T-helper 1 cell (primary cell): Measurements from ENCODE around the gene NPHP4.
A peak's percentile ranks its signal among the peaks of the same experiment; 100 is the strongest.
"Not testable (repeated sequence)": the region's sequence is repeated elsewhere in the genome, so short reads cannot be mapped to it uniquely, and the experiment has no call there.

Experiments
- DNase-seq, 5 donors: peaks; one replicate each; pipeline ENCODE4 v3.0.0-alpha.2; 2012 to 2020

Gene NPHP4

DNA sequence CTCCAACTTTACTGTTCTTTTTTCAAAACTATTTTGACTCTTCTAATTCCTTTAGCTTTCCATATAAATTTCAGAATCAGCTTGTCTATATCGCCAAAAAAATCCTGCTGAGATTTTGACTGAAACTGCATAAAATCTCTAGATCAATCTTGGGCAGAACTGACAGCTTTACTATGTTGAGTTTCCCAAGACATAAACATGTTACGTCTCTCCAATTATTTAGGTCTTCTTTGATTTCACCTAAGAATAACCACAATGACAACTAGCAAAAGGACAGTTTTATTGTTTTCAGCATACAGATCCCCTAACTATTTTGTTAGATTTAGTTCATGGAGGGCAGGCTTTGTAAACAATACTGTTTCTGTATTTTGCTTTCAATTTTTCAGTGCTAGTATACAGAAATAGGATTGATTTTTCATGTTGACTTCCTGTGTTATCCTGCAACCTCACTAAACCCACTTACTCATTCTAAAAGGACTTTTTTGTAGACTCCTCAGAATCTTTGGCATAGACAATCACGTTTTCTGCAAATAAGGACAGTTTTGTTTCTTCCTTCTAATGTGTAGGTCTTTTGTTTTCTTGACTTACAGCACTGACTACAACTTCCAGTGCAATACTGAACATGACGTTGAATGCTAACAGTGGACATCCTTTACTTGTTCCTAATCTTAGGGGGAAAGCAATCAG, 63.4 kb downstream of the NPHP4 start:
- no peak for DNase-seq

DNA sequence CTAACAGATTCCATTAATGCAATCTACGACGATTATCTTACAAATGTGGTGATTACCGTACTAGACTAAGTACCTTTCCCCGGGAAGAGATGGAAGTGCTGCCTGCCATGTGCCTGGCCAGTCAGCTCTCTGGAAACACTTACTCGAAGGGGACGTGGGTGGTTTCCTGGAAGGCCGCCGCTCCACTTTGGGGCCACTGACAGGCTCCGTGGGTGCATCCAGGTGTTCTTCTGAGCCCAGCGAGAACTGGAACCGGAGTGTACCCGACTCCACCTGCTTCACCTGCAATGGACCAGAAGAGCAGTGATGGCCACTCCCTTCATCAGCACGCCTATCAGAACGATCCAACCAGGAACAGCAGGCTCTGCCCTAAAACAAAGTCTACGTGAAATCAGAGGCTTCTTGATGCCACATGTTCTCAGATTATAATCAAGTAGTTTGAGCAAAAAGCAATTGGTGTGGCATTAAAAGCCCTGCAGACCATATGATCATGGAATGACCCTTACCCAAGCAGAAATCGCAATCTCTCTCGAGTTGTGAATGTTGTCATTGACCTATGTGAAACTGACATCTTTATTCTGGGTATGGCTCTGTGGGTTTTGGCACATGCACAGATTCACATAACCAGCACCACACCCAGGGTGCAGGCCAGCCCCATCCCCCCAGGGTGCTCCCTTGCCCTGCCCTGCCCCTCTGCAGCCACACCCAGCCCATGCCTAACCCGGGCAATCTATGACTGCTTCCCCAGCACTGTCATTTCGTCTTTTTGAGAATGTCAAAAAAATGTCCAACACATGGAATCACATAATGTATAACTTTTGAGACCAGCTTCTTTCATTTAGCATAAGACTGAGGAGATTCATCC, 64.5 kb downstream of the NPHP4 start:
- peak in 1 of 5 donors; percentile 7 for DNase-seq

DNA sequence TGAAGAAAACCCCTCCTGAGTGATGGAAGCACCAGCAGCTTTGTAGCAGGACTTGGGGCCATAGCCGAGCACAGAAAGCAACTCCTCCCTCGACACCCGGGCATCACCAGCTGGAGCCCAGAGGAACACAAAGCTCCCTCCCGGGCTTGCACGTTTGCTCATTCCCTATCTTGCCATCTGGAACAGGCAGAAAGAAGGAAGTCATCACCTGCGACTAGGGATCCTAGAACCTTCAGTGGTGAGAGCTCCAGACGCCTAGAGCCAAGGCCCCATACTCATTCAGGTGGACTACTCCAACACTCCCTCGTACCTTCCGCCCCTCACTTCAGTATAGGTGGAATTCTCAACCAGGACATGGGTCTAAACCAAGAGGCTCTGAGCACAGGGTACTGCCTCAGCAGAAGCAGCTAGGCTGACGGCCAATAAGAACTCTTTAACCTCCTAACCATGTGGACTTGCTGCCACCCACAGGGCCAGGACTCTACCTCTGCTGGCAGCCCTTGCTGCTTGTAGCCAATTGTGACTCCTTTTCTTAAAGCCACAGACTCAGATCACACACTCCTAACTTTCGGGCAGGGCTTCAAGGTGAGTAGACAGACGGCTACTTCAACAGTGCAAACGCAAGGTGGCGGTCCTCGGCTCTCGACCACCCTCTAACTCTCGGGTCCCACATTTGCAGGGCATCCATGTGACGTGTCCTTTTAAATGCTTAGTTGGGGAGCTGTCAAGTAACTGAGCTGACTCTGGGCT, 65.4 kb downstream of the NPHP4 start:
- DNase-seq = no peak

DNA sequence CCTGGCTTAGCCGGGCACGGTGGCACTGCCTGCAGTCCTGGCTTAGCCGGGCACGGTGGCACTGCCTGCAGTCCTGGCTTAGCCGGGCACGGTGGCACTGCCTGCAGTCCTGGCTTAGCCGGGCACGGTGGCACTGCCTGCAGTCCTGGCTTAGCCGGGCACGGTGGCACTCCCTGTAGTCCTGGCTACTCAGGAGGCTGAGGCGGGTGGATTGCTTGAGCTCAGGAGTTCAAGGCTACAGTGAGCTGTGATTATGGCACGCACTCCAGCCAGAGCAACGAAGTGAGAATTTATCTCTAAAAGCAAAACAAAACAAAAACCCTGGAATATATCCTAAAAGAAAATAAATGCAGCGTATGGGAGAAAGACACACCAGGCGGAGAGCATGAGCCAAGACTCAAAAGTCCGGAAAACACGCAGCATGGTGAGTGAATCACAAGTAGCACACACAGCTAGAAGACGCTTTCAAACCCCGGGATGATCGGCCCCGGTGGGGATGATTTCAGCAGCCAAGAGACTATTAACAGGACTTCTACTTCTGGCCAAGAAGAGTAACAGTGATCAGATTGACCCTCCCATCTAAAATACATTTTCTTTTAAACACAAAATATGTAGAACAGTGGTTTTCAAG, 69.4 kb downstream of the NPHP4 start:
- DNase-seq = not testable (repeated sequence)

DNA sequence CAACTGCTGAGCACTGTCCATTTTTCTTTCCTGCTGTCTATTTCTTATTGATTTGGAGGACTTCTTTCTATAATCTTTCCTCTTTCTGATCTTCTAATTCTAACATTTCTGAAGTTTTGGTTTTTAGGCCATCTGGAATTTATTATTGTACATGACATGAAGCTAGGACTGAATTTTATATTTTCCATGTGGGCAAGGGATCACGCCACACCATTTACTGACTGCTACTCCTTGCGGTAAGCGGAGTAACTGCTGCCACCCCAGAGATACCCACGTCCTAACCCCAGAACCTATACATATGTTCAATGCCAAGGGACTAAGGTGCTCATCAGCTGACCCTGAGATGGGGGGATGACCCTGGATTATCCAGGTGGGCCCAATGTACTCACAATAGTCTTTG, 70.6 kb downstream of the NPHP4 start:
- DNase-seq = no peak

DNA sequence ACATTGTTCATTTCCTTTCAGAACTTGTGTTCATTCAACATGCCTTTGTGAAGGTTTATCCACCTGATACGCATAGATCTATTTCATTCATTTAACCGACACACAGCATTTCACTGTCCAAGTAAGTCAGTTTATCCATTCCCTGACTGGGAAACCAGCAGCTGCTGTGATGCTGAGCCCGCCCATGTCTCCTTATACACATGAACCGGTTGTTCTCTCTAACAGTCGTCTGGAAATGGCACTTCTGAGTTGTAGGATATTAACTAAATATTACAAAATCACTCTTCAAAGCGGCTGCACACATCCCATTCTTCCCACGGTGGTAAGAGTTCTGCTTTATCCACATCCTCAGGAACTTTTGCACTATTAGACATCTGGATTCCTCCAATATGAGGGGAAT, 71.1 kb downstream of the NPHP4 start:
- DNase-seq = no peak

DNA sequence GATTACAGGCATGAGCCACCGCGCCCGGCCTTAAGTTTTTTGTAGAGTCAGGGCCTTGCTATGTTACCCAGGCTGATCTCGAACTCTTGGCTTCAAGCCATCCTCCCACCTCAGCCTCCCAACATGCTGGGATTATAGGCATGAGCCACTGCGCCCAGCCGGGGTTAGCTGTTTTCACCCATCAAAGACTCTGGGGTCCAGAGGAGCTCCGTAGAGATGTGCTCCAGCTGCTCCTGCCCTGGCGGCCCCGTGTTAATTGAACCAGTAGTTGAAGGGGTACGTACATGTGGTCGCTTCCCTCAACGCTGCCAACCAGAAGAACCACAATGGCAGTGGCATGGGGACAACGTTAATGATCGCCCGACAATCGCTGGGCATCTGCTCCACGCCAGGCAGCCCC, 72.0 kb downstream of the NPHP4 start:
- DNase-seq = no peak

DNA sequence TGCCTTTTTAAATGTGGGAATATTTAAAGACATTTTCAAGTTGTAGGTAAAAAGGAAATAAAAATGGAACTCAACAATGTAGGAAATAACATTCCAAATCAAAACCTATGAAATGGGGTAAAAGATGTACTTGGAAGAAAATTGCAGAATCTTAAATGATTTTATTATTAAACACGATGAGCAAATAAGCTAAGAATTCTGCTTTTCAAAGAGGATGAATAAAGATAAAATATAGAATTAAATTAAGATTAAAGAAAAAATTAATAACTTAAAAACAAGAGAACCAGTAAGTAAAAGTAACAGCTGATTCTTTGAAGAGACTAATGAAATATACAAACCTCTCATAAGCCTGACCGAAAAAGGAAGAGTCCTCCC, 74.0 kb downstream of the NPHP4 start:
- no peak for DNase-seq

DNA sequence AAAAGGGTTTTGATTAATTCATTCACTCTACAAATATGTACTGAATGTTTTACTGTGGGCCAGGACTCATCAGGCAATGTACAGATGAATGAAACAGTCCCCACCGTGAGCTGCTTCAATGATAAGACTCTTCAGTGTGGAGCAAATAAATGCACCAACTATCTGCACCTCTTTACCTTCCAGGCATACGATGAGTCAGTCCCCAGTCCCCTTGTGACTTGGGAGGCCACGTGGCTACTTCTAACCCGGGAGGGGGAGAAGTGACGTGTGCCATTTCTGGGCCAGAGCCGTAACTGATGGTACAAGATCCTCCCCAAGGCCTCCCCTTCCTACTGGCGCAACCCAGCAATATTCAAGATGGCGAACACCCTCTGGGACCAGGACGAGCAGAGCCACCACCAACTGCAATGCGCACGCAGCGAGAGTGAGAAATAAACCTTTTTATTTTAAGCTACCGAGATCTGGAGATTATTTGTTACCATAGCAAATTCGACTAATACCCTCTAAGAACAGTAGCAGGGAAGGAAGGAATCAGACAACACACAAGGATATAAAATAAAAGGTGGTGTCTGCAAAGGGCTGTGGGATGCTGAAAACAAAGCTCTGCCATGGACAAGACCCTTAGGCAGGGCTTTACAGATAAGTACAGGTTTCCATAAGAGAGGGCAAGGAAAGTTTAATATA, 74.5 kb downstream of the NPHP4 start:
- no peak for DNase-seq

DNA sequence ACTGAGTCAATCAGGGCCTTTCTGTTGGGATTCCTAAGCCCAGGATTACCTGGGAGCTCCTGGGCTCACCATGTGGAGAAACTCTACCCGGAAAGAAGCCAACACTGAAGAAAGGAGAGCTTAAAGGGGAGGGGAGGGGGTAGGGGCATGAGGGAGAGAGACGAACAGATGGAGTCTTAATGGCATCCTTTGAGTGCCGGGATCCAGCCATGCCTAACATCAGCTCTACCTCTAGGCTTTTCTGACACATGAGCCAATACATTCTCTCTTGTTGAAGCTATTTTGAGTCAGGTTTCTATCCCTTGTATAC, 75.0 kb downstream of the NPHP4 start:
- no peak for DNase-seq

DNA sequence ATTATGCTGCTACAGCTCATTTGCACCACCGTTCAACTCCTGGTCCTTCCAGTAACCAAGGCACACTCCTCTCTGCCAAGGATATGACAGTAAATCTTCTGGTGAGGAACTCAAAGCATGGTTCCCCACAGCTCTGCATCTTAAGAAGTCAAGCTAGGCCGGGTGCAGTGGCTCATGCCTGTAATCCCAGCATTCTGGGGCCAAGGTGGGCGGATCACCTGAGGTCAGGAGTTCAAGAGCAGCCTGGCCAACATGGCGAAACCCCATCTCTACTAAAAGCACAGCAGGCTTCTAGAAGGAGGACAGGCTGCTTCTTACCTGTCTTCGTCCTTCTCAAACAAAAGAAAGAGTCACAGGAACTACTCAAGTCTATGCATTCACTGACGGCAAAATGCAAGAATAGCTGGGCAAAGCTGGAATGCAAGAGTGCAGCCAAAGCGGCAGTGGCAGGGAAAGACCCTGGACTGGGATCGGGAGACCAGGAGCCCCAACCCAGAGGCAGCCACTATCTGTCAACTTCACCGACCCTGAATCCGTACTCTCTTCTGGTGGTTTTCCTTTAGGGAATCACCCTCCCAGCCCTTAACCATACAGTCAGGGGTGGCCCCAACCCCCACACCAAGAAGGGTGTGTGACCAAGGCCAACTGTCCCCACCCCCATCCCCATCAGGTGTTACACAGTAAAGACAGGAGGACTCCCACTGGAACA, 75.5 kb downstream of the NPHP4 start:
- no peak for DNase-seq

DNA sequence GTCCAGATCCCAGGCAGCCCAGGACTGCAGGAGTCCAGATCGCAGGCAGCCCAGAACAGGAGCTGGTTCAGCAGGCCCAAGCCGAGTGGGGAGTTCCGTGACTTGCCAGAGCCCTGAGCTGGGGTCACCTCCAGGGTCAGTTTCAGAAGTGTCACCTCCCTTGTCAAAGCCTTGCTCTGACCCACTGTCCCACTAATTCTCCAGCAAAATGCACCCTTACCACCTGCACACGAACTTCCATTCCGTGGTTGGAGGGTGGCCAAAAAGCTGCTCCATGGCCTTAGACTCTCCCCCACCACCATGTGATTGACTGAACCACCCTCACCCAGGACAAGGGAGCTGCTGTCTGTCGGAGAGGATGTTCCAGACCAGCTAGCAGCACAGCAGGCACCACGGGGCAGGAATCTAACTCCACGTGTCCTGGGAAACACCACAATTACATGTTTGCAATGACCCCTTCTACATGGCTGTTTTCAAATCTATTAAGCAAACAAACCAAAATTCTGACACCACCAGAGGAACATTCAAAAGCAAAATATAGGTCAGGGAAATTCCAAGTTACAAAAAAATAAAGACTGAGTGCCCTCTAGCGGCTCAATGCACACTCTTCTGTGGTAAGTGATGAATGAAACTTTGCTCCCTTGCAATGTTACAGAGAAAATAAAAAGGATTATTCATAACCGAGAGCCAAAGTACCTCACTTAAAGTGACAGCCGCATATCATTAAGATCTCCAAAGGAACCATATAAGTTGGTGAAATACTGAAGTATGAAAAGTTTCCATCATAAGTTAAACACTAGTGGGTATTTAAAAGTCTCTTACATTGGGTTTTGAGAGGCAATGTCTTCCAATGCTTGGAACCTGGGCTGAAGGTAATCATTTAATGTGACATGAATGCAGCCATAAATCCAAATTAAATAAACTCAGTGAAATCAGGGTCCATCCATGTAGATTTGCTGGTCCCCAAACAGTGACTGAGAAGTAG, 76.3 kb downstream of the NPHP4 start:
- DNase-seq = peak in 2 of 5 donors; percentile 6 to 36

DNA sequence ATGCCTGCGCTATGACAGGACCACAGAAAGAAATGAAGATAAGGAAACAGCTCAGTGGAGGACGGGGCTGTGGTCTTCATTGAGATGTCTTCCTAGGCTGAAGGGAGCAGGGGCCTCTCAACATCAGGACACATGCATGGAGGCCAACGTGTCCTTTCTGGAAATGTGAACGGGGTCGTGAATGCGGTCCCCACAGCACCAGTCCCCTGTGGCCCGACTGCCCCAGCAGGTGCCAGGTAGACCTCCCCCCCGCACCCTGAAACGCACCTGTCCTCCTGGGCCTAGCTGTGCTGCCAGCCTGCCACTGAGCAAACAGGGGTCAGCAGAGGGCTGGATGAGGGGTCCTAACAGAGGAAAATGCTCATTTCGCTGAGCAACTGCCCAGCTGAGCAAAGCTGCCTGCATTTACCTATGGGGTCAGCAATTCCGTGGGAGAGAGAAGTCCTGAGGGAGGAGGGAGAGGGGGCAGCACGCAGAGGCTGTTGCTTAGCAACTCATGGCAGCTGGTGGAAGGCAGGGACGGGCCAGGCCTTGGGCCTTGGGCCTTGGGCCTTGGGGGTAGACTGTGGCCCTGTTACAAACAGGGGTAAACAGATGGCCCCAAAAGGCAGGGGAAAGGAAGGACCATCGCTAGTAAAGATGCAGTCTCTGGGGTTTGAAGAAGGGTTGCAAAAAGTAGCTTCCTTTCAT, 77.4 kb downstream of the NPHP4 start:
- DNase-seq = no peak

DNA sequence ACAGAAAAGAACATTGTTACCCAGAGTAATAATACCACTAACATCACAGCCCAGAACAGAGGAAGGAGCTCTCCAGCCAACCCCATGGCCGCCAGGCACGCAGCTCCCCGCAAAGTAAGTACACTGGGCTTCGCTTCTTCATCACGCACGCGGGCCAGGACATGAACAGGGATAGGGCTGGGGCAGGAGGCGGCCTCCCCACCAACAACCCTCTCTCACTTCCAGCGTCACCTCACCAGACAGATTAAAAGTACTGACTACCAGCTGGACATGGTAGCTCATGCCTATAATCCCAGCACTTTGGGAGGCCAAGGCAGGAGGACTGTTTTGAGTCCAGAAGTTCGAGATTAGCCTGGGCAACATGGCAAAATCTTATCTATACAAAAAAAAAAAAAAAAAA, 78.3 kb downstream of the NPHP4 start:
- DNase-seq = no peak

DNA sequence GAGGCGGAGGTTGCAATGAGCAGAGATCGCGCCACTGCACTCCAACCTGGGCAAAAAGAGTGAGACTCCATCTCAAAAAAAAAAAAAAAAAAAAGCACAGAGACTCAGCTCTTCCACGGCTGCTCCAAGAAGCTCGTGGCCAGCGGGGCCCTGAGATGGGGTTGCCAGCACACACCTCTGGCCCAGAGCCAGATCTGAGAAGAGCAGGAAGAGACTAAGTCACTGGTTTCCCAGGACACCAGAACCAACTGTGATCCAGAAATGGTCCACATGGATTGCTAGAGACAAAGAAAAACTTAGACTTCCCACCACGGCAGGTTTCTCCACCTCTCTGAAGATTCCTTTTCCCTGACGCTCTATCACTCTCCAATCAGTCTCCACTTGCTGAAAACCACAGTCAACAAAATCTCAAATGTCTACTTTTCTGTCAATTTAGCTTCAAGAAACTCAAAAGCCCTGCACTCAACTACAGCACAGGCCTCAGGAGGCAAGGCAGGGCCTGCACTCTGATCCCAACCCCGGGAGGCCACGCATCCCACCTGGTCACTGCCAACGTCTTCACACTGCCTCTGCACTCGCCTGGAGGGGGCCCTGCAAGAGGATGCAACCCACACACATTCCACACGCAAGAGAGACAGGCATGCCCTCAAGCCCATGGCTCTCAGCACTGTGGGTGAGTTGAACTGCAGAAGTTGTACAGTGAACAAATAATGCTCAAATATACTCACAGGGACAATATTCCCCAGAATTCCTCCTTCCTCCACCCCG, 79.0 kb downstream of the NPHP4 start:
- DNase-seq = no peak

DNA sequence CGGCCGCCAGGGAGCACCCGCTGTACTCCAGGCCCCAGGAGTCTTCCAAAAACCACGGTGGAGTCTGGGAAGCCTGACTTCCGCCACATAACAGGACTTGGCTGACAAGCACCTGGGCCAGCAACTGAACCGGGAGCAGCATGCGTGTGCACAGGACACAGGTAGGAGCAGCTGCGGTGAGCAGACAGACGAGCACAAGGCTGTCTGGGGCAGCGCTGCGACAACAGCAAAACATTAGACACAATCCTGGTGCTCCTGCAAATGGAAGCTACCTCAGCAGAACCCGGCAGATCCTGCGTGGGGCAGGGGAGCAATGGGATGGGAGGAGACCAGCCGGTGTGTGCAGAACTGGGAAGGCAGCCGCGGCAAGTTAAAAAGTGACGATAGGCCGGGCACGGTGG, 80.4 kb downstream of the NPHP4 start:
- DNase-seq = no peak

DNA sequence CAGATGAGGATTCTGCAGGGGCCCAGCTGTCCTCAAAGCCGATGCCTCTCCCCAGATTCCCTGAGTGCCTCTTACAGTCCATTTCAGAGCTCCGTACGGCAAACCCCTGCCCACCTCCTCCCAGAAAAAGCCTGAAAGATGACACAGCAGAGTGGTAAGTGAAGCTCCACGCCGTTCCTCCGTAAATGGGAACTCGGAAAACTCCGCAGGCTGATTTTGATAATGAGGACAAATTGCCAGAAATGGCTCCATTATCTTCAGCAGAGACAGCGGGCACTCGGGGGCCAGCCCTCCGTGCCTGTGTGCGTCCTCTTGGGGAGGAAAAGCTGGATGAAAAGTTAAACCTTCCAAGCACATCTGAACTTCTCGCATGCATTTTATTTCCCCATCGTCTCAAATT, 81.1 kb downstream of the NPHP4 start:
- no peak for DNase-seq

DNA sequence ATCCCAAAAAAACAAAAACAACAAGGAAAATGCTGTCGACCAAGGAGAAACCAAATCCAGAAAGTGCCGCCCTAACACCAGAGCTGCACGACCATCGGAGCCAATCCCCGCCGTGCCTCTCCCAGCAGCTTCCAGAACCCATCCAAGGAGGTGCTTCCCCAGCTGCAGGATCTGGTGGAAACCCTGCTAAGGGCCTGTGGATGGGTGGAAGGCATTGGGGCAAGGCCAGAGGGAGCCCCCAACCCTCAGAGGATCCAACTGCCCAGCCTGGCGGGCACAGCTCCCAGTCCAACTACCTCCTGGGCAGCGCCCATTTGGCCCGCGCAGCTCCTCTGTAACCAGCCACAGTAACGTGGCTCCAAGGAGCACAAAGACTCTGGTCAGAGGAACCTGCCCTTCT, 81.6 kb downstream of the NPHP4 start:
- DNase-seq = no peak

DNA sequence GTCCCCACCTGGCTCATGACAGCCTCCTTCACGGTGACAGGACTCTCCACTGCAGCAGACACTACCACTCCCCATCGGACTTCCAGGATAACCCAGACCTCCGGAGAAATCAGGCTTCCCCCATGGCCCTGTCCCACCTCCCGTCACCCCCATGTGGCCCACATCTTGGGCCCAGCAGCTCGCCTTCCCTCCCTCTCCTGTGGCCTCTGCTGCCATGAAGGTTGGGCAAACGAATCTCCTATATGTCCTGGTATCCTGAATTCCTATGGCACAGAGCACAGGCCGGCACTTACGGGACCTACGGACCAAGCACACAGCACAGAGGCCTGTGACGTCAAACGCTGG, 82.0 kb downstream of the NPHP4 start:
- no peak for DNase-seq
